GM18502 (cell line): ENCODE measurements around the gene STX18.

Source experiments
- ATAC-seq: cut with Tn5 transposase; IDR thresholded peaks from one replicate; pipeline ENCODE4 v1.9.1; 2021; ENCODE audit warnings: mild to moderate bottlenecking; ENCODE audit not compliant: unreplicated experiment, poor library complexity

STX18 gene

DNA sequence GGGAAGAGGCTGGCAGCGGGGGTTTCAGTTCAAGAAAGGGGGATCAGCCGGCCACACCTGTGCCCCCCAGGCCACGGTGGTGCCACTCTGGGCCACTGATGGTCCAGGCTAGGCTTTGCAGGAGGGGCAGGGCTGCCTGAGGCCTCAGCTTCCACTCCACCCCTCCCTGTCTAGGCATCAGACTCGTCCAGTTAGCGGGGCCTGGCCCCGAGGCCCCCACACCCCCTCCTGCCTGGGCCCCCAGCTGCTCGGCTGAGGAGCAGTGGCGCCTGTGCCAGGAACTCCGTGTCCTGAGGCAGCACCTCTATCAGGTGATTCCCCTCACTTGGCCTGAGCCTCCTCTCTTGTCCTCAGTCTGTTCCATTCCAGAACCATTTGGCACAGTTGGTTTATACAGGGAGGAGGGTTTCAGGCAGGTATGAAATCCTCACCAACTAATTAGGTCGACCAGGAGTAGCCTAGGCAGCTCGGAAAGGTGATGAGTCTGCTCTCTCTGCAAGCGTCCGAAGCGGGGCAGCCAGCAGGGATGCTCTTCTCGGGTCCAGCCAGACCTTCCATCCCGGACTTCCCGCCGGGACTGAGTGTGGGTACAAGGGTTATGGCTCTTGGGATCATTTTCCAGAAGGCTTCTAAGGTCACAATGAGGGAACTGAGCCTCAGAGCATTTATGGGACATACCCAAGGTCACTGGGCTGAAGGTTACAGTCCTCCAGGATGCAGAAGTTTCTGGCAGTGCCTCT is 152.8 kb downstream of the STX18 start:
- no peak for ATAC-seq

DNA sequence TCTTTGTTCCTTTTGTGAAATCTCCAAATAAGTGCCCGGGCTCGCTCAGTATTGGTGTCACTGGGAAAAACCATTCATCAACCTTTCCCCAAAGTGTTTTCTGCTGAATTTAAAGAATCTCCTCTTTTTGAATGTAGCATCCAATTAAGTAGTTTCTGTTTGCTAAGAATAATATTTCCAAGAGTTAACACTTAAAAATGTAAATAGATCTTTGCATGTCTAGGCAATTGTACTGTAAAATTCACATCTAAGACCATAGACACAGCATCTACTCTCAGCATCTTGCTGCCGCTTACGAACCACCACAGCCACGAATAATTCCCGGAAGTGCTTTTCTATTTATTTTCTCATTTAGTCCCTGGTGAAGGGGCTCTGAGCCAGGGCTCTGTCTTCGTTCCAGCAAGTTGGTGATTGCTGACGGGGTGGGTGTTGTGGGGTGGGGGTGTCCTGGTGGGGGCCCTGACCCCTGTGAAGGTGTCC is 153.5 kb downstream of the STX18 start:
- no peak for ATAC-seq

DNA sequence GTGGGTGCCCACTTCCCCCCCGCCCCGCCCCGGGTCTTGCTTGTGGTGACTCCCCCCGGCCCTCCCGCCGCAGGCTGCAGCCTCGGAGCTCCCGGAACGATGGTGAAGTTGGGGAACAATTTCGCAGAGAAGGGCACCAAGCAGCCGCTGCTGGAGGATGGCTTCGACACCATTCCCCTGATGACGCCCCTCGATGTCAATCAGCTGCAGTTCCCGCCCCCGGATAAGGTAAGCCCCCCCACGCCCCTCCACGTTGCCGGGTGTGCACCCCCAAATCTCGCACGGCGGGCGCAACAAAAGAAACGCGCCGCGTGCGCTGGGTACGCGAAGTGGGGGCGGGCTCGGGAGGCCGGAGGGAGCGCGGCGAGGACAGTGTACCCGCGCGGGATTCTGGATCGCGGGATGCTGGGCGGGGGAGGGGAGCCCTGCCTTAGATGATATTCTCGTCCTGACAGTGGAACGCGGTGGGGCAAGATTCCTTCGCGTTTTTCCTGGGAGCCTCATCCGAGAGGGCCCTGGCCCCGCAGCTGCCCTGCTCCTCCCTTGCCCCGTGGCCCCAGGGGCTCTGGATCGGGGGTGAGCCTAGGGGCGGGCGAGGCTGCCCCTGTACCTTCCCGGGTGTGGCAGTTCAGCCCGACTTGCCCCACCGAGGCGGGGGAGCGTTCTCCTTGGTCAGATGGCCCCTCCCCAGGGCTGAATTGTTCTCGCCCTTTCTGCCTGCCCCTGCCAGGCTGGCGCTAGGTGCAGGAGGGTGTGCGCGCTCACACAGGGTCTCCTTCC is 154.1 kb downstream of the STX18 start:
- ATAC-seq = no peak

DNA sequence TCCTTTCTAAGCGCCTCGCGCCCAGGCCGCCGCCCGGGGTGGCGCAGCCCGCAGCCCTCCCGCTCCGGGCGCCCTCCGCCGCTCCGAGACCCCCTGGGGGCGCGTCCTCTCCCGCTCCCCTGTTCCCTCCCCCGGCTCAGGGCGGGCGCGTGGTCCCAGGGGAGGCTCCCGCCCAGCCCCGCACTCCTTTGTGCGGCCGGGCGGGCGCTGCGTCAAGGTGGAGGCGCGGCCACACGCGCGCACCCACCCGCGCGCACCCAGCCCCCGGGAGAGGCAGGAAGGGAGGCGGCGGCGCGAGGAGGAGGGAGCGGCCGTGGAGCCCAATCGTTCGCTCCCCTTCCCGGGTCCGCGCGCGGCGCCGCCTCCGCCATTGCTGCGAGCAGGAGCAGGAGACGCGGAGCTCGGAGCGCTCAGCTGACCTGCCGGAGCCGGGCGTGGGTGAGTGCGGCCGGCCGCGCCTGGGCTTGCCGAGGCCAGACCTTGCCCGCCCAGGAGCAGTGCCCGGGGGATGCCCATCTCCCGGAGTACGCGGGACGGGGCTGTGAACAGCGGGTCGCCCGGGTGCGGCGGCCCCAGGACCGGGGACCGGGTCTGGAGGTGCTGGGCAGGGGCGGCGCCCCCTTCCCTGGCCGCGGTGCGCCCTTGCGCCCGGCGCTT is 155.0 kb downstream of the STX18 start, which contains the start of gene NSG1:
NSG1 (plus strand) TSS at position 367 of the 657 bp plus-strand sequence. CDS start 528 bp downstream, outside the sequence.
- no peak for ATAC-seq

- ATAC-seq = no peak
Observed at GRCh38 chr4:4386296-4386735, 155.5 kb downstream of the STX18 start.

GRCh38 chr4:4385729-4386295 is 156.0 kb downstream of the STX18 start:
- ATAC-seq = no peak

- no peak for ATAC-seq
Observed at GRCh38 chr4:4384837-4385236, 157.0 kb downstream of the STX18 start.

DNA sequence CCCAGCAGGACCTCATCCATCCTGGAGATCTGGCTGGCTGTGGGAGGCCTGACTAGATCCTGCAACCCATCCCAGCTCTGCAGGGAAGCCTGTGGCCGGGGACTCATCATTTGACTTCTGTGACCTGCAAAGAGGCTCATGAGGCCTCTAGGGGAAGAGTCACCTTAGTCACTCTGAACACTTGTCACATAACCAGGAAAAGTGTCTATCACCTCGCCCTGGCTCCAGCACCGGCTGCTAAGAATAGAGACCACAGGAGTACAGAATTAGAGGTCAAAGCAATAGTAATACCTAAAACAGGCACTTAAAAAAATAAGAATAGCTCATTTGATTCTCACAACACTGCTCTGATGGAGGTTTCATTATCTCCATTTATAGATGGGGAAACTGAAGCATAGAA is 158.8 kb downstream of the STX18 start:
- no peak for ATAC-seq

GRCh38 chr4:4379540-4380087 is 162.2 kb downstream of the STX18 start:
- no peak for ATAC-seq

GRCh38 chr4:4377732-4378460 is 164.0 kb downstream of the STX18 start:
- ATAC-seq = no peak

- no peak for ATAC-seq
Observed at GRCh38 chr4:4377191-4377590, 164.7 kb downstream of the STX18 start.

DNA sequence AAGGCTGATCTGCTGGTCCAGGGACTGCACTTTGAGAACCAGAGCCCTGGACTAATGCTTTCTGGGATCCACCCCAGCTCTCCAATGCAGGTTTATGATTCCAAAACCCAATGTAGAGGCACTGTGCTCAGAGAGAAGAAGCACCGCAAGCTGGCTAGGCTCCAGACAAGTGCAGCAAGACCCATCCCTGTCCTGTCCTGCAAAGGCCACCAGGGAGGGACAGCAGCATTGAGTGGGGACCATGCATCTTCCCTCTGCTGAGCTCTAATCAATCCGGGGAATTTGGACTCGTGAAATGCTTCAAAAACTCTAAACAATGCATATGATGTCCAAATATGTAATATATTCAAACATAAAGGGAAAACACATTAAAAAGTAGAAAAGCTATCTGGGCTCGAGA is 165.8 kb downstream of the STX18 start:
- ATAC-seq = no peak

- ATAC-seq = no peak
Observed at GRCh38 chr4:4374388-4375098, 167.3 kb downstream of the STX18 start.
